ENCODE data around the gene C14orf39. TPM values are rescaled to one million over a fixed set of nuclear protein-coding genes. Genes with fewer than 3 reads are reported as not detected.
A peak's percentile ranks its signal among the peaks of the same experiment; 100 is the strongest.

The C14orf39 gene
- total and polyA plus RNA-seq, 4 donors, result not detected

DNA sequence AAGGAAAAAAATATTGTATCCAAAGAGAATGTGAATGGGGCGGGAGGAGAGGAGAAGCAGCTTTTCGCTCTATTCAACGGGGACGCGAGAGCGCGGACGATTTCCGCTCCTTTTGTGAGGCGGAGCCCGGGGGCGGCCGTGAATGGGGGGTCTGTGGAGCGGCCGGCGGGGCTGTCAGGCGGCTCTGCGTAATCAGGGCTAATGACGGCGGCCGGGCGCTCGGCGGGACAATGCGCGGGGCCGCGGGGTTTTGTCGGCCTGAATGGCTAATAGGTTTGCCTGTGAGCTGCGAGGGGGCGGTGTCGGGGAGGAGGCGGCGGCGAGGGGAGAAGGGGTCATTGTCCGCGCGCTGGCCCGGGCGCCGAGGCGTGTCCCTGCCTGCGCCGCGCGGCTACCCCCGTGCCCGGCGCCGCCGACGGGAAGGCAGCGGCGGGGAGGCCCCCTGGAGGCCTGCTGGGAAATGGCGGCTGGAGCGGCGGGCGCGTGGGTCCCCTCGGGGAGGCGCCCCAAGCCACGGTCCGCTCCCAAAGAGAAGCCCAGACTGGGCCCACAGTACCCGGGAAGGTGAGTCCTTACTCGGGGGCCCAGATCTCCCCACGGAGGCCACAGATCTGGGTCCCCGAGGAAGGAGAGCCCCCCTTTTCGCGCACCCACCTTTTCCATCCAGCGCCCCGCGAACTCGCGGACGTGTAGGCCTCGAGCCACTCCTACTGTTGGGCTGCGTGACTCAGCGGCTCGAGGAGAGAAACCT is 29.1 kb upstream of the C14orf39 start (continued):
- TF ChIP-seq, protein P1, sequence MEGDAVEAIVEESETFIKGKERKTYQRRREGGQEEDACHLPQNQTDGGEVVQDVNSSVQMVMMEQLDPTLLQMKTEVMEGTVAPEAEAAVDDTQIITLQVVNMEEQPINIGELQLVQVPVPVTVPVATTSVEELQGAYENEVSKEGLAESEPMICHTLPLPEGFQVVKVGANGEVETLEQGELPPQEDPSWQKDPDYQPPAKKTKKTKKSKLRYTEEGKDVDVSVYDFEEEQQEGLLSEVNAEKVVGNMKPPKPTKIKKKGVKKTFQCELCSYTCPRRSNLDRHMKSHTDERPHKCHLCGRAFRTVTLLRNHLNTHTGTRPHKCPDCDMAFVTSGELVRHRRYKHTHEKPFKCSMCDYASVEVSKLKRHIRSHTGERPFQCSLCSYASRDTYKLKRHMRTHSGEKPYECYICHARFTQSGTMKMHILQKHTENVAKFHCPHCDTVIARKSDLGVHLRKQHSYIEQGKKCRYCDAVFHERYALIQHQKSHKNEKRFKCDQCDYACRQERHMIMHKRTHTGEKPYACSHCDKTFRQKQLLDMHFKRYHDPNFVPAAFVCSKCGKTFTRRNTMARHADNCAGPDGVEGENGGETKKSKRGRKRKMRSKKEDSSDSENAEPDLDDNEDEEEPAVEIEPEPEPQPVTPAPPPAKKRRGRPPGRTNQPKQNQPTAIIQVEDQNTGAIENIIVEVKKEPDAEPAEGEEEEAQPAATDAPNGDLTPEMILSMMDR (IDR thresholded peaks at IDR 0.05; ENCODE audit: low read depth, low read length, missing input control), result peak; percentile 11
- TF ChIP-seq SP1 (IDR thresholded peaks at IDR 0.05), result no peak
- TF ChIP-seq, protein P2, sequence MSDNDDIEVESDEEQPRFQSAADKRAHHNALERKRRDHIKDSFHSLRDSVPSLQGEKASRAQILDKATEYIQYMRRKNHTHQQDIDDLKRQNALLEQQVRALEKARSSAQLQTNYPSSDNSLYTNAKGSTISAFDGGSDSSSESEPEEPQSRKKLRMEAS (IDR thresholded peaks at IDR 0.05), result no peak

- no peak for DNase-seq (ENCODE audit: low spot score)
- no peak overlapping the region for H3K9ac ChIP-seq (ENCODE audit: low read depth in 1 of 2, low read length in 2 of 2)
These were observed 28.5 kb upstream of the C14orf39 start for GRCh38 chr14:60514378-60514740.

More at GRCh38 chr14:60514378-60514740, 28.5 kb upstream of the C14orf39 start:
- Histone ChIP-seq H3K27me3 (ENCODE audit: control insufficient read depth in 4 of 4, insufficient read depth in 4 of 4, low read length in 3 of 4) (peaks cover 6 to 36% (median 30%) of the 10 kb centered on the region in 4 donors), H3K9me3 (ENCODE audit: control insufficient read depth in 4 of 4, low read length in 3 of 4) (peaks cover 0 to 10% (median 1%) of the 10 kb centered on the region in 4 donors), H3K36me3 (ENCODE audit: control insufficient read depth in 4 of 4, insufficient read depth in 3 of 4, low read depth in 1 of 4, low read length in 3 of 4) (no peaks in the 10 kb centered on the region), H3K4me1 (ENCODE audit: control insufficient read depth in 4 of 4, insufficient read depth in 4 of 4, low read length in 3 of 4) (peaks cover 12 to 32% (median 17%) of the 10 kb centered on the region in 4 donors), H3K27ac (ENCODE audit: low read depth in 1 of 2, low read length in 2 of 2) (no peak overlapping the region), H3K4me3 (ENCODE audit: low read depth in 1 of 3, low read length in 3 of 3) (peak overlapping the region in 1 of 3 donors; percentile 55)
- TF ChIP-seq EGR1 (IDR thresholded peaks at IDR 0.05; ENCODE audit: low read depth in 2 of 2), result no peak
- TF ChIP-seq SP1 (IDR thresholded peaks at IDR 0.05), result no peak
- TF ChIP-seq FOXA2 (IDR thresholded peaks at IDR 0.05), result no peak
- no peak for TF ChIP-seq HNF4G (IDR thresholded peaks at IDR 0.05)
- no peak for TF ChIP-seq REST (IDR thresholded peaks at IDR 0.05)
- TF ChIP-seq, protein P1 (IDR thresholded peaks at IDR 0.05; ENCODE audit: low read depth, low read length, missing input control), result no peak
- TF ChIP-seq, protein P3, sequence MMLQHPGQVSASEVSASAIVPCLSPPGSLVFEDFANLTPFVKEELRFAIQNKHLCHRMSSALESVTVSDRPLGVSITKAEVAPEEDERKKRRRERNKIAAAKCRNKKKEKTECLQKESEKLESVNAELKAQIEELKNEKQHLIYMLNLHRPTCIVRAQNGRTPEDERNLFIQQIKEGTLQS (IDR thresholded peaks at IDR 0.05), result no peak
- TF ChIP-seq FOXA1 (IDR thresholded peaks at IDR 0.05), result no peak
- no peak for TF ChIP-seq RAD21 (IDR thresholded peaks at IDR 0.05)
- no peak for TF ChIP-seq HNF4A (conservative IDR thresholded peaks at IDR 0.05)
- TF ChIP-seq JUND (IDR thresholded peaks at IDR 0.05), result no peak
- TF ChIP-seq NR2F2 (IDR thresholded peaks at IDR 0.05), result no peak
- TF ChIP-seq, protein P4, sequence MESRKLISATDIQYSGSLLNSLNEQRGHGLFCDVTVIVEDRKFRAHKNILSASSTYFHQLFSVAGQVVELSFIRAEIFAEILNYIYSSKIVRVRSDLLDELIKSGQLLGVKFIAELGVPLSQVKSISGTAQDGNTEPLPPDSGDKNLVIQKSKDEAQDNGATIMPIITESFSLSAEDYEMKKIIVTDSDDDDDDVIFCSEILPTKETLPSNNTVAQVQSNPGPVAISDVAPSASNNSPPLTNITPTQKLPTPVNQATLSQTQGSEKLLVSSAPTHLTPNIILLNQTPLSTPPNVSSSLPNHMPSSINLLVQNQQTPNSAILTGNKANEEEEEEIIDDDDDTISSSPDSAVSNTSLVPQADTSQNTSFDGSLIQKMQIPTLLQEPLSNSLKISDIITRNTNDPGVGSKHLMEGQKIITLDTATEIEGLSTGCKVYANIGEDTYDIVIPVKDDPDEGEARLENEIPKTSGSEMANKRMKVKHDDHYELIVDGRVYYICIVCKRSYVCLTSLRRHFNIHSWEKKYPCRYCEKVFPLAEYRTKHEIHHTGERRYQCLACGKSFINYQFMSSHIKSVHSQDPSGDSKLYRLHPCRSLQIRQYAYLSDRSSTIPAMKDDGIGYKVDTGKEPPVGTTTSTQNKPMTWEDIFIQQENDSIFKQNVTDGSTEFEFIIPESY (IDR thresholded peaks at IDR 0.05), result no peak
- TF ChIP-seq TAF1 (conservative IDR thresholded peaks at IDR 0.05), result no peak
- TF ChIP-seq YY1 (IDR thresholded peaks at IDR 0.05), result no peak
- WGBS, result 6% methylated on average over 10 of the region's 10 CpGs

Data from liver (tissue), 9 donors.